ENCODE results near the gene ARL6IP4. TPM values are rescaled to one million over a fixed set of nuclear protein-coding genes. Genes with fewer than 3 reads are reported as not detected.

Gene ARL6IP4
- total and polyA plus RNA-seq, 2 of the 4 experiments (the other 2 are of a cell fraction) = 161 to 254 TPM

DNA sequence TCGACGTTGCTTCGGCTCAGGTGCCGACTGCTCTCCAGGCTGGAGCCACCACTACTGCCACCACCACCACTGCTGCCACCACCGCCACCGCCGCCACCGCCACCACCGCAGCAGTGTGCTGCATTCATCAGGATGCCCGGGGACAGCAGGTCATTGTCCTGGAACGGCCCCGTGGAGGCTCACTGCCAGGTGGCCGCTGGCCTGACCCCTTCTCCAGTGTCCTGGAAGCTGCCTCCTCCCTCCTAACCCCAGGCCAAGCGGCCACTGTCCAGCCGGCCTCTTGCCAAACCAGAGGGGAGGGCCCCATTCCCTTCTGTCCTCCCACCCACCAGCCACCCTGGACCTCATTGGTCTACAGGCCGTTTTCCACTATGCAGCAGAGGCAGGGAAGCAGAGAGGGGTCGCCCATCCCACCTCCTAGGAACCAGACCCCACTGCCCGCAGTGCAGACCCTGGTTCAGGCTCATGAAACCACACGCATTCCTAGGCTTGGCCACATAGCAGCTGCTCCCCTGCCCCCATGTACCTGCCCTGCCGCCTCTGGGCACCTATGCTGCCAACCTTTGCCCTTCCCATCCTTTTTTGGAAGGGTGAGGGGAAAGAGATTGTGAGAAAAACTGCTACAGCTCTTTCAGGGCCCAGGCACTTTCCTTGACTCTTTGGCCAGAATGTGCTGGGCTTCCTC lies 15.2 kb downstream of the ARL6IP4 start:
- no peak for DNase-seq
- Histone ChIP-seq H3K23ac (ENCODE audit: low read depth, low read length) (no peak overlapping the region), H3K79me1 (ENCODE audit: low read depth in 1 of 2, low read length in 2 of 2) (no peaks in the 10 kb centered on the region), H2AFZ (replicated peaks; ENCODE audit: low read length, poor library complexity) (no peak overlapping the region), H3K18ac (ENCODE audit: low read depth, low read length) (no peak overlapping the region), H3K27ac (ENCODE audit: insufficient read depth, low read length) (no peak overlapping the region), H2AK5ac (ENCODE audit: low read depth, low read length) (no peak overlapping the region), H4K91ac (ENCODE audit: insufficient read depth, low read depth, low read length) (no peak overlapping the region), H4K20me1 (ENCODE audit: insufficient read depth, low read length) (no peaks in the 10 kb centered on the region; the same call in 1 of the 2 replicates), H3K4me1 (ENCODE audit: control insufficient read depth, insufficient read depth, low read length) (no peaks in the 10 kb centered on the region), H4K5ac (ENCODE audit: low read depth, low read length) (no peak overlapping the region), H3K14ac (replicated peaks; ENCODE audit: low read depth, low read length) (no peak overlapping the region), H2BK20ac (ENCODE audit: low read depth, low read length) (no peak overlapping the region), H3K9me3 (ENCODE audit: control insufficient read depth, insufficient read depth, low read length) (no peaks in the 10 kb centered on the region), H4K8ac (ENCODE audit: low read depth in 2 of 2, low read length in 2 of 2) (no peak overlapping the region), H2AK9ac (replicated peaks; ENCODE audit: low read depth, low read length, poor library complexity) (no peak overlapping the region), H2BK120ac (ENCODE audit: low read depth, low read length) (no peak overlapping the region), H3K4me2 (ENCODE audit: low read depth, low read length) (no peak overlapping the region), H2BK15ac (ENCODE audit: low read depth, low read length) (no peak overlapping the region), H3K36me3 (ENCODE audit: control insufficient read depth, insufficient read depth, low read length) (peaks cover 34% of the 10 kb centered on the region), H3K9me1 (ENCODE audit: insufficient read depth, low read length) (no peaks in the 10 kb centered on the region), H3K4me3 (ENCODE audit: insufficient read depth, low read depth, low read length) (no peak overlapping the region), H2BK5ac (ENCODE audit: low read depth, low read length, poor library complexity, severe bottlenecking) (no peak overlapping the region), H3K27me3 (ENCODE audit: control insufficient read depth, insufficient read depth, low read length) (no peaks in the 10 kb centered on the region), H3K9ac (ENCODE audit: low read depth, low read length) (no peak overlapping the region), H3K56ac (ENCODE audit: extremely low read depth, insufficient read depth, low read length) (no peak overlapping the region), H3K4ac (ENCODE audit: low read depth, low read length) (no peak overlapping the region)
- ChIA-PET POLR2A (ENCODE audit: unreplicated experiment) (no interaction called here), CTCF (no interaction called here)
- 89% methylated on average over 8 of the region's 20 CpGs; no CpG with 5 or more reads in 1 of the 2 experiments for WGBS, 2 experiments (ENCODE audit: extremely low coverage in 2 of 2, insufficient read length in 1 of 2)
- intact Hi-C loops (cut with micrococcal nuclease) = no loop called here
- in situ Hi-C loops (cut with MboI; ENCODE audit: low sequenced_read_pairs) = no loop called here
- BruUV-seq (replicated peaks) = no TSS peak
- ATAC-seq (ENCODE audit: low read depth) = no peak
- dilution Hi-C loops (cut with HindIII; ENCODE audit: low sequenced_read_pairs, unreplicated experiment) = loop anchor here (25.0 kb wide), 1 partner anchor 242 kb away; the partner anchor contains the start of genes MPHOSPH9 and MTRFR
- TF ChIP-seq MAZ (IDR thresholded peaks at IDR 0.05; ENCODE audit: borderline replicate concordance, low read depth, low read length) = no peak
- TF ChIP-seq, protein P1, sequence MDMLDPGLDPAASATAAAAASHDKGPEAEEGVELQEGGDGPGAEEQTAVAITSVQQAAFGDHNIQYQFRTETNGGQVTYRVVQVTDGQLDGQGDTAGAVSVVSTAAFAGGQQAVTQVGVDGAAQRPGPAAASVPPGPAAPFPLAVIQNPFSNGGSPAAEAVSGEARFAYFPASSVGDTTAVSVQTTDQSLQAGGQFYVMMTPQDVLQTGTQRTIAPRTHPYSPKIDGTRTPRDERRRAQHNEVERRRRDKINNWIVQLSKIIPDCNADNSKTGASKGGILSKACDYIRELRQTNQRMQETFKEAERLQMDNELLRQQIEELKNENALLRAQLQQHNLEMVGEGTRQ (IDR thresholded peaks at IDR 0.05; ENCODE audit: low read depth, low read length) = no peak
- no peak for TF ChIP-seq ELK1 (IDR thresholded peaks at IDR 0.05; ENCODE audit: borderline replicate concordance, low read depth, low read length)
- TF ChIP-seq SMC3 (IDR thresholded peaks at IDR 0.05; ENCODE audit: low read depth, low read length) = no peak
- no peak for TF ChIP-seq CEBPB (IDR thresholded peaks at IDR 0.05; ENCODE audit: low read depth, low read length)
- TF ChIP-seq MXI1 (IDR thresholded peaks at IDR 0.05; ENCODE audit: borderline replicate concordance, low read depth, low read length) = no peak
- no peak for TF ChIP-seq MAFK (IDR thresholded peaks at IDR 0.05; ENCODE audit: low read depth, low read length)
- TF ChIP-seq, protein P2, sequence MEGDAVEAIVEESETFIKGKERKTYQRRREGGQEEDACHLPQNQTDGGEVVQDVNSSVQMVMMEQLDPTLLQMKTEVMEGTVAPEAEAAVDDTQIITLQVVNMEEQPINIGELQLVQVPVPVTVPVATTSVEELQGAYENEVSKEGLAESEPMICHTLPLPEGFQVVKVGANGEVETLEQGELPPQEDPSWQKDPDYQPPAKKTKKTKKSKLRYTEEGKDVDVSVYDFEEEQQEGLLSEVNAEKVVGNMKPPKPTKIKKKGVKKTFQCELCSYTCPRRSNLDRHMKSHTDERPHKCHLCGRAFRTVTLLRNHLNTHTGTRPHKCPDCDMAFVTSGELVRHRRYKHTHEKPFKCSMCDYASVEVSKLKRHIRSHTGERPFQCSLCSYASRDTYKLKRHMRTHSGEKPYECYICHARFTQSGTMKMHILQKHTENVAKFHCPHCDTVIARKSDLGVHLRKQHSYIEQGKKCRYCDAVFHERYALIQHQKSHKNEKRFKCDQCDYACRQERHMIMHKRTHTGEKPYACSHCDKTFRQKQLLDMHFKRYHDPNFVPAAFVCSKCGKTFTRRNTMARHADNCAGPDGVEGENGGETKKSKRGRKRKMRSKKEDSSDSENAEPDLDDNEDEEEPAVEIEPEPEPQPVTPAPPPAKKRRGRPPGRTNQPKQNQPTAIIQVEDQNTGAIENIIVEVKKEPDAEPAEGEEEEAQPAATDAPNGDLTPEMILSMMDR (conservative IDR thresholded peaks at IDR 0.05; ENCODE audit: low read depth, low read length) = no peak
- no peak for TF ChIP-seq FOS (IDR thresholded peaks at IDR 0.05; ENCODE audit: low read depth, low read length)
- TF ChIP-seq CHD1 (IDR thresholded peaks at IDR 0.05; ENCODE audit: low read depth, low read length) = no peak
- TF ChIP-seq RAD21 (IDR thresholded peaks at IDR 0.05; ENCODE audit: low read length) = no peak
- TF ChIP-seq RCOR1 (IDR thresholded peaks at IDR 0.05; ENCODE audit: insufficient replicate concordance, low read length) = no peak
- no peak for TF ChIP-seq BHLHE40 (IDR thresholded peaks at IDR 0.05; ENCODE audit: low read depth, low read length)
- no peak for TF ChIP-seq RFX5 (IDR thresholded peaks at IDR 0.05; ENCODE audit: low read depth, low read length)
- no peak for TF ChIP-seq POLR2A (IDR thresholded peaks at IDR 0.05; ENCODE audit: low read depth, low read length)
- no peak for TF ChIP-seq NFE2L2 (IDR thresholded peaks at IDR 0.05; ENCODE audit: low read depth, low read length)

Measured in IMR-90 (cell line).